ENCODE results near the gene SPHK2.

DNA sequence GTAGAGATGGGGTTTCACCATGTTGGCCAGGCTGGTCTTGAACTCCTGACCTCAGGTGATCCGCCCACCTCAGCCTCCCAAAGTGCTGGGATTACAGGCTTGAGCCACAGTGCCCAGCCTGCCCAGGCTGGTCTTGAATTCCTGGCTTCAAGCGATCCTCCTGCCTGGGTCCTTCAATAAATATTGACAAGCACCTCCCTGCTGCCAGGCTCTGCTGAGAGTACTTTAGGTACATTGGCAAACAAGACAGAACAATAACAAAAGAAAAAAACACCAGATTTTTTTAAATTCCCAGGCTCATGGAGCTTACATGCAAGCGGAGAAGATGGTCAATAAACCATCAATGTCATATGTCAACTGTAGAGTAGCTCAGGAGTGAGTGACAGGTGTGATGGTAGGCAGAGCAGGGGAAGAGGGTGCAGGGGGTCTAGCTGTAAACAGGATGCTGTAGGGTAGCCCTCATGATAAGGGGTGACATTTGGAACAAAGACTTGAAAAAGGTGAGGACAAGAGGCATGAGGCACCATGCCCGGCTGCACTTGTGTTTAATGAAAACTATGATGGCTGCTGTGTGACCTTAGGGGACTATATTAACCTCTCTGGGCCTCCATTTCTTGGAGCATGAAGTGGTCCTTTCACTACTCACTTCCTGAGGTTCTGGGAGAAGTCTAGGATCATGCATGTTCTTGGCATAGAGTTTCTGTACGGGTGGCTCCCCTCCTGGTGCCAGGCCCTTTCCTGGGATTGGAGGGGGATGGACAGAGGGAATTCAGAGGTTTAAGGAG, 47.7 kb upstream of the SPHK2 start:
- TF ChIP-seq, protein P1, sequence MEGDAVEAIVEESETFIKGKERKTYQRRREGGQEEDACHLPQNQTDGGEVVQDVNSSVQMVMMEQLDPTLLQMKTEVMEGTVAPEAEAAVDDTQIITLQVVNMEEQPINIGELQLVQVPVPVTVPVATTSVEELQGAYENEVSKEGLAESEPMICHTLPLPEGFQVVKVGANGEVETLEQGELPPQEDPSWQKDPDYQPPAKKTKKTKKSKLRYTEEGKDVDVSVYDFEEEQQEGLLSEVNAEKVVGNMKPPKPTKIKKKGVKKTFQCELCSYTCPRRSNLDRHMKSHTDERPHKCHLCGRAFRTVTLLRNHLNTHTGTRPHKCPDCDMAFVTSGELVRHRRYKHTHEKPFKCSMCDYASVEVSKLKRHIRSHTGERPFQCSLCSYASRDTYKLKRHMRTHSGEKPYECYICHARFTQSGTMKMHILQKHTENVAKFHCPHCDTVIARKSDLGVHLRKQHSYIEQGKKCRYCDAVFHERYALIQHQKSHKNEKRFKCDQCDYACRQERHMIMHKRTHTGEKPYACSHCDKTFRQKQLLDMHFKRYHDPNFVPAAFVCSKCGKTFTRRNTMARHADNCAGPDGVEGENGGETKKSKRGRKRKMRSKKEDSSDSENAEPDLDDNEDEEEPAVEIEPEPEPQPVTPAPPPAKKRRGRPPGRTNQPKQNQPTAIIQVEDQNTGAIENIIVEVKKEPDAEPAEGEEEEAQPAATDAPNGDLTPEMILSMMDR (IDR thresholded peaks at IDR 0.05; ENCODE audit: low read depth, low read length): no peak
- no peak for TF ChIP-seq EZH2phosphoT487 (IDR thresholded peaks at IDR 0.05; ENCODE audit: low read depth)
